Ishikawa (cell line): Measurements from ENCODE around the gene AGER.

Source experiments
- RAD21 ChIP-seq: IDR thresholded peaks from 2 replicates; pipeline ENCODE4 v1.6.1; 2012; ENCODE audit warnings: low read depth
- USF1 ChIP-seq: IDR thresholded peaks from 2 replicates; pipeline ENCODE4 v1.6.1; 2012

GRCh38 chr6:32177183-32177787 is 6.8 kb downstream of the AGER start:
- TF ChIP-seq USF1 (no peak), RAD21 (no peak)
